Islet precursor cell (in vitro differentiated cells): ENCODE results near the gene VSIR.
A peak's percentile ranks its signal among the peaks of the same experiment; 100 is the strongest.

Source experiments
- DNase-seq: peaks from one replicate; pipeline ENCODE4 v3.0.0-alpha.2; 2018

VSIR gene

DNA sequence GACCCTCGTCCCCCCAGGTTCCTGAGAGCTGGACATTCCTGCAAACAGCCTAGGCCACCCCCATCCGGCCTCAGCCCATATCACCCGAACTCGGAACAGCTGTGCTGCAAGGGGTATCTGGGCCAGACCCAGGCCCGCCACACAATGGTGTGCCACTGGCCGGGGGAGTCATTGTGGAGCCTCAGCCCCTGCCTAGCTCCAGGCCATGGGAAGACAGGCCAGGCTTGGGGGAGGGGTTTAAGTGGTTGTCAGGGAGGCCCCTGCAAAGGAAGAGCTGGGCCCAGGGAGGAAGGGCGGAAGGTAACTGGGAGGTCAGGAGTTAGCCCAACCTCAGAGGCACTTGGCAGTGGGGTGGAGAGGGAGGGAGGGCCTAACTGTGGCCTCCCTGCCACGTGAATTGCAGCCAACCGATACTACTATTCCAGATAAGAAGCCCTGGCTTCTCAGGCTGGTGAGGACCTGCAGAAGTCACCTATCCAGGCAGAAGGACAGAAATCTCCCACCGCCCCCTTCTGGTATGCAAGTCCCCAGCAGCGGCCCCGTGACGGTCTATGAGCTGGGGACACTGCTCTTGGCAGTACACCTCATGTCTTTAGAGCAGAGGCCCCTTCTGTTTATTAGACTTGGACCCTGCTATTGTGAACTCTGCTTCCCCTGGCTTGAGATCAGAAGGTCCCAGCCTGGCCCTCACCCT, 26.8 kb downstream of the VSIR start:
- peak; percentile 71 for DNase-seq

- no peak for DNase-seq
These were observed 27.6 kb downstream of the VSIR start for GRCh38 chr10:71745664-71746250.

GRCh38 chr10:71744897-71745663, 28.2 kb downstream of the VSIR start:
- no peak for DNase-seq

DNA sequence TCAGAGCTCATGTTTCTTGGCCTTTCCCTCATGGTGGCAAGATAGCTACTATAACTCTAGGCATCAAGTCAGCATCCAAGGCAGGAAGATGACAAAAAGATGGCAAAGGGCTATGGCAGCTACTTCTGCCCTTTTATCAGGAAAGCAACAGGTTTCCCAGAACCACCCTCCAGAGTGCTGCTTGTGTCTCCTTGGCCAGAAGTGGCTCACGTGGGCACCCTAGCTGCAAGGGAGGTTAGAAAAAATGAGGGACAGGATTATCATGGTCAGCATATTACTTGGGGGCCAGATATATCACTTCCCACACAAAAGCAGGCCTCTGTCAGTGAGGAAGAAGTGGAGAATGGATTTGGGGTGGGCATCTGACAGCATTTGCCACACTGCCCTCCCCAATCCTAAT, 29.5 kb downstream of the VSIR start:
- no peak for DNase-seq

DNA sequence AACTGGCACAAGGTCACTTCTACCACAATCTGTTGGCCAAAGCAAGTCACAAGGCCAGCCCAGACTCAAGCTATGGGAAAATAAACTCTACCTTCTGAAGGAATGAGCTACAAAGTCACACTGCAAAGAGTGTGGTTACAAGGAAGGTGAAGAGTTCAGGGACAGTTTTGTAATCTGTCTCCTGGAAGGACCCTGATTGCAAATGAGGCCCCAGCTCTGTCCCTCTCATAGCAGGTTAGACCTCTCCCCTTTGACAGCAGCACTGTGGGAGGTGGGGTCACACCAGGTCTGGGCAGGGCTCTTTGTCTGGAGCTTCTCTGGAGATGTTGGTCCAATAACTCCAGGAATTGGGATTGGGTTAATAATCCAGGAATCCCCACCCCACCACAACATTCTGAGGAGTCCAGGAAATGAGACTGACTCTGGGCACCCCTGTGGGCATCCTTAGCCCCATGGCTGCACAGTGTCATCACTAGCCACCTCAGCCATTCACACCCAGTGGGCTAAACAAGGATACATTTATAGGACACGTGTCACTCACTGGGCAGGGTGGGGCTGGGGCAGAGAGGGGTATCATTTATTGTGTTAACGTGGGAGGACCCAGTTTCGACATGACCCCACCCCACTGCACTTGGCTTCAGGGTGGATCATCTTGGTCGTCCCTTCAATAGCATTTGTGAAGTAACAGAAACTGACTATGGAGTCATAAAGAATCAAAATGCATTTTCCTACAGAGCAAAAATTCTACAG, 30.1 kb downstream of the VSIR start:
- no peak for DNase-seq

DNA sequence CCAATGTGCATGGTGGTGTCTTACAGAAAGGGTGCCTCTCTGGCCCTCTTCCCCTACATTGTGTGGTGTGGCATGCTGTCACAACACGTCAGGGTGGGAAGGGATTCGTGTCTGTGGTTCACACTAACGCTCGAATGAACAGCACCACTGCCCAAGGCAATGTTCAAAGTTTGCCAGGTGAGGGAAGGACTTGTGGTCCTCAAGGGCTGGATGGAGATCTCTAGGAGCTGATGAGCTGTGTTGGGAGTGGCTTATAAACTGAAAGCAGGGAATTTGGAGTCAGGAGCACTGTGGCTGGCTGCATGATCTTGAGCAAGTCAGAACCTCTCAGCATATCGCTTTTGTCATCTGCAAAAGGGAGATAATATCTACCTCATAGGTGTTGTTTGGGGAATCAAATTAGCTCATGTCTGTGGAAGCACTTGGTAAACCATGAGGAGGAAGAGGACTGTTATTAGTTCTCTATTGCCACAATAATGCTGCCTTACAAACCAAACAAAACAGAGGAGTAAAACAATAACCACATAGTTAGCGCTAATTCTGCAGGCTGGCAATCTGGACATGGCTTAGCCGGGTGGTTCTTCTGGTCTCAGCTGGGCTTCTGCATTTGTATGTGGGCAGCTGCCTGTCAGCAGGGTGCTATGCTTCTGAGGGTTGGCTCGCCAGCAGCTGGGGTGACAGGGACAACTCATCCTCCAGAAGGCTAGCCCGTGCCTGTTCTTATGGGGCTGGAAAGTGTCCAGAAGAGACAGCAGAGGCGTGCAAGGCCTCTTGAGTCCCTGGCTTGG, 30.8 kb downstream of the VSIR start:
- DNase-seq: no peak

GRCh38 chr10:71741671-71742070, 31.6 kb downstream of the VSIR start:
- no peak for DNase-seq

DNA sequence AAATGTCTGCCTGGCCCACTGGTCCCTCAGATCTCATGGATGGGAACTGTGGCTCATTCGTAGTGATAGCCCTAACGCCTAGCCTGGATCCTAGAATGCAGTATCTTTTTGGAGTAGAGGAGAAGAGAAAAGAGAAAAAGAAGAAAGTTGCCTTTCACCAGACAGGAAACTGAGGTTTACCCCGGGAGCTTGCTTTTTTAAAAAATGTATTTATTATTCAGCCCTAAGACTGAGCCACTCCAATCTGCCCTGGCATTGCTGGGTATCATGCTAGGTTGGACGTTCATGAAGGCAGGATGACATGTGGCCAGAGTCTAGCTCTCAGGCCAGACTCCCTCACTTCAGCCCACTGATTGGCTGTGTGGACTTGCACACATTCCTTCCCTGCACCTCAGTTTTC, 32.3 kb downstream of the VSIR start:
- DNase-seq: no peak

GRCh38 chr10:71740069-71740653, 33.2 kb downstream of the VSIR start:
- no peak for DNase-seq

DNA sequence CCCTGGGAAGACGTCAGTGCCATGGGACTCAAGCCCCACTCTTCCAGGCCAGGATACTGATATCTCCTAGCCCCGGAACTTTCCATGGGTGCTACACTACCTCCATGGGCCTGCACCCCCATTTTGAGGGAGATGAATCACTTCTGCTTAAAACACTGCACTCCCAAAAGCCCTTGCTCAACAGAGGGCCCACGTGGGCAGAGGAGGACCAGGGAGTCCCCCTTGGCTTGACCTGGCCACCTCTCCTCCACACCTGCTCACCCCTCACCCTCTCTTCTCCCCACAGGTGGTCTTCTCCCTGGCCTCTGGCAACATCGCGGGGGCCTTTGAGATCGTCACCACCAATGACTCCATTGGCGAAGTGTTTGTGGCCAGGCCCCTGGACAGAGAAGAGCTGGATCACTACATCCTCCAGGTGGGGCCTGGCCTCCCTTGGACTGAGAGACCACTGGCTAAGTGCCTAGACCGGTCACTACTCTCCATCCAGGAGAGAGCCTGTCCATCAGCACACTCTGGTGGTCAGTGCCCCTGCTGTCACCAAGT, 33.9 kb downstream of the VSIR start:
- DNase-seq: no peak

- no peak for DNase-seq
These were observed 35.5 kb downstream of the VSIR start for GRCh38 chr10:71737834-71738197.

DNA sequence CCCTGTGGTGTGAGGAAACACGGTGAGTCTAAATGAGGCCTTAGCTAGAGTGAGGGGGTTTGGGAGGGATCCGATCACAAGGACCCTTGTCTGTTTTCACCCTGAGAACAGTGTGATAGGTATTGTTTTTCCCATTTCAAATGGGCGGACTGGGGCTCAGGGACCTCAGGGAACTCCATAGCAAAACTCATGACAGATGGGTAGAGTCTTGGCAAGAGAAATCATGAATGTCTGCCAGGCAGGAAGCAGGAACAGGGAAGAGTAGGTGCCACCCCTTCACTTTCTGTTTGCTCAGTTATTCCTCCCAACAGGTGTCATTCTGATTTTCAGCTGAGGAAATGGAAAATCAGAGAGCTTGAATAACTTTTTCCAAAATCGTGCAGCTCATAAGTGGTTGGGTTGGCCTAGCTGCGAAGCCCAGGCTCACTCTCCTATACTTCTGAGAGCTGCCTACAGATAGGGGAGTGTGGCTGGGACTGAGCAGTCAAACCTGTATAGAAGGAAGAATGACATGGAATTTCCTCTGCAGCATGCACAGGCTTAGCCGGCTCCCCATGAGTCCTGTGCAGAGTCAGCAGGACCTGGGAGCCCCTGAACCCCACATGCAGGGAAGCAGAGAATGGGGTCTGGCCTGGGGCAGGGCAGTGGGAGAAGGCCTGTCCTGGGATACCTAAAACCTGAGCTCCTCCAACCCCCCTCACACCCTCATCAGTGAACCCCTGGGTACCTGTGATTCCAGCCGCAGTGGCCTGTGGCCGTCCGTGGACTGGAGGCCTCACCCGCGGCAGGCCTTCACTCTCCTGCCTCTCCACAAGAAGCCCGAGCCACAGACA, 36.1 kb downstream of the VSIR start:
- no peak for DNase-seq

- DNase-seq: no peak
These were observed 36.8 kb downstream of the VSIR start for GRCh38 chr10:71736570-71736952.

- DNase-seq: no peak
These were observed 37.4 kb downstream of the VSIR start for GRCh38 chr10:71735709-71736569.

GRCh38 chr10:71734797-71735196, 38.5 kb downstream of the VSIR start:
- no peak for DNase-seq

DNA sequence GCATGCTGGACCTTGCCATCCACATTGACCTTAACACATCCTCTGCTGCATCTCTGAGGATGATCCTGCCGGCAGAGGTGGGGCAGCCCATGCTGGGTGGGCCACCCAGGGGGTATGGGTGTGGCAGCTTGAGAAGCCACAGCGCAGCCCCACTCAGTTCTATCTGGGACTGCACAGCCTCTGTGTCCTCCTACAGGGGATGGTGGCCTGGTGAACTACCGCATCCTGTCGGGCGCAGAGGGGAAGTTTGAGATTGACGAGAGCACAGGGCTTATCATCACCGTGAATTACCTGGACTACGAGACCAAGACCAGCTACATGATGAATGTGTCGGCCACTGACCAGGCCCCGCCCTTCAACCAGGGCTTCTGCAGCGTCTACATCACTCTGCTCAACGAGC, 41.5 kb downstream of the VSIR start:
- DNase-seq: no peak

DNA sequence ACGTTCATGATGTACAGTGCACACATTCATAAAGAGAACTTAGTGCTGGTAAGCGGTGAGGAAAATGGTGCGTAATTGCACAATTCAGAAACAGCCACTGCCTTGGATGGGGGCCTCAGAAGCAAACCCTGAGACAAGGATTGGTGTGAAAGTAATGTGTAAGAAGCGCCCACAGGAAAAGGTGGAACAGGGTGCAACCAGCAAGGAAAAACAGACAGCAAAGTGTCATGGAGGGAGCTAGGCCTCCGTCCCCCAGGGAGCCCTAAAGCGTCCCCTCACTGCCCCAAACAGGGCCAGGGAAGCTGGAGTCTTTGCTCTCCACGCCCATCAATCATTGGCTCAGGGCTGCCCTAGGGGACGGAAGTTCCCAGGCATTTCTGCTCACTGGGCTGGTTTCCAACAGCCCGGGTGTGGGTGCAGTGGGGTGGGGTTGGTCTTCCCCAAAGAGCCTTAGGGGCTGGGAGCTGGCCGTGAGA, 44.1 kb downstream of the VSIR start:
- DNase-seq: no peak

GRCh38 chr10:71727738-71728737, 45.3 kb downstream of the VSIR start:
- peak; percentile 70 for DNase-seq
